Left lobe of liver (tissue), 1 donor: ENCODE data around the gene PHLDA3. TPM values are rescaled to one million over a fixed set of nuclear protein-coding genes. Genes with fewer than 3 reads are reported as not detected.

Experiments
- total RNA-seq: library from RNA; stranded (reverse); gene quantifications from one replicate; pipeline ENCODE4 v1.2.1, GENCODE V29; 2021
- donor health status: DM: no; HTN: yes; CAD: no.

The PHLDA3 gene
- total RNA-seq, 1 donor from 2014 or later: 1.8 TPM

Other genes starting within 250 kb of the PHLDA3 start
- 0.03 TPM for gene PKP1, start 185.7 kb downstream of the PHLDA3 start, total RNA-seq
- 0.33 TPM for gene TNNT2, start 91.5 kb downstream of the PHLDA3 start, total RNA-seq
- 27.8 TPM for gene LAD1, start 69.9 kb downstream of the PHLDA3 start, total RNA-seq
- not detected for gene TNNI1, start 47.5 kb downstream of the PHLDA3 start, total RNA-seq
- gene CSRP1, start 37.9 kb upstream of the PHLDA3 start, total RNA-seq: 67.7 TPM
- gene NAV1, start 69.9 kb upstream of the PHLDA3 start, total RNA-seq: 4.6 TPM